Liver (tissue), 3 donors: ENCODE results near the gene CDT1.

Experiments
- ATF3 ChIP-seq: IDR thresholded peaks from 2 replicates; pipeline ENCODE4 v1.6.1; 2016; ENCODE audit warnings: antibody characterized with exemption
- CTCF ChIP-seq: fragments of 150-350 bp; IDR thresholded peaks from 2 replicates; pipeline ENCODE4 v1.5.1; 2017; ENCODE audit warnings: improper control_type of control experiment, low read depth, low read length; ENCODE audit not compliant: missing input control
- EGR1 ChIP-seq, 2 donors: IDR thresholded peaks; 2 replicates each; pipeline ENCODE4 v1.6.1; 2016 to 2018; ENCODE audit warnings: antibody characterized with exemption in 2 of 2, low read depth in 2 of 2
- FOXA1 ChIP-seq: IDR thresholded peaks from 2 replicates; pipeline ENCODE4 v1.6.1; 2016; ENCODE audit warnings: antibody characterized with exemption
- RAD21 ChIP-seq, 2 donors: IDR thresholded peaks; 2 replicates each; pipeline ENCODE4 v1.6.1; 2016; ENCODE audit warnings: antibody characterized with exemption in 2 of 2, mild to moderate bottlenecking in 2 of 2
- RXRA ChIP-seq, 2 donors: IDR thresholded peaks; 2 replicates each; pipeline ENCODE4 v1.6.1; 2017 to 2018; ENCODE audit warnings: antibody characterized with exemption in 2 of 2, mild to moderate bottlenecking in 1 of 2
- donor health status: healthy.
- donor health status: healthy.

- TF ChIP-seq RAD21 (IDR thresholded peaks at IDR 0.05) (no peak), CTCF (no peak), EGR1 (IDR thresholded peaks at IDR 0.05; ENCODE audit: low read depth in 2 of 2) (no peak), ATF3 (no peak), RXRA (IDR thresholded peaks at IDR 0.05) (no peak), FOXA1 (no peak)
Observed at GRCh38 chr16:88850531-88851199, 47.1 kb downstream of the CDT1 start.
